GM21360 (cell line): ENCODE results near the gene TUBGCP4.
"Not testable (repeated sequence)": the region's sequence is repeated elsewhere in the genome, so short reads cannot be mapped to it uniquely, and the experiment has no call there.

Source experiments
- ATAC-seq: cut with Tn5 transposase; IDR thresholded peaks from one replicate; pipeline ENCODE4 v1.9.1; 2021; ENCODE audit warnings: mild to moderate bottlenecking, moderate library complexity; ENCODE audit not compliant: unreplicated experiment

TUBGCP4 gene, protein sequence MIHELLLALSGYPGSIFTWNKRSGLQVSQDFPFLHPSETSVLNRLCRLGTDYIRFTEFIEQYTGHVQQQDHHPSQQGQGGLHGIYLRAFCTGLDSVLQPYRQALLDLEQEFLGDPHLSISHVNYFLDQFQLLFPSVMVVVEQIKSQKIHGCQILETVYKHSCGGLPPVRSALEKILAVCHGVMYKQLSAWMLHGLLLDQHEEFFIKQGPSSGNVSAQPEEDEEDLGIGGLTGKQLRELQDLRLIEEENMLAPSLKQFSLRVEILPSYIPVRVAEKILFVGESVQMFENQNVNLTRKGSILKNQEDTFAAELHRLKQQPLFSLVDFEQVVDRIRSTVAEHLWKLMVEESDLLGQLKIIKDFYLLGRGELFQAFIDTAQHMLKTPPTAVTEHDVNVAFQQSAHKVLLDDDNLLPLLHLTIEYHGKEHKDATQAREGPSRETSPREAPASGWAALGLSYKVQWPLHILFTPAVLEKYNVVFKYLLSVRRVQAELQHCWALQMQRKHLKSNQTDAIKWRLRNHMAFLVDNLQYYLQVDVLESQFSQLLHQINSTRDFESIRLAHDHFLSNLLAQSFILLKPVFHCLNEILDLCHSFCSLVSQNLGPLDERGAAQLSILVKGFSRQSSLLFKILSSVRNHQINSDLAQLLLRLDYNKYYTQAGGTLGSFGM

DNA sequence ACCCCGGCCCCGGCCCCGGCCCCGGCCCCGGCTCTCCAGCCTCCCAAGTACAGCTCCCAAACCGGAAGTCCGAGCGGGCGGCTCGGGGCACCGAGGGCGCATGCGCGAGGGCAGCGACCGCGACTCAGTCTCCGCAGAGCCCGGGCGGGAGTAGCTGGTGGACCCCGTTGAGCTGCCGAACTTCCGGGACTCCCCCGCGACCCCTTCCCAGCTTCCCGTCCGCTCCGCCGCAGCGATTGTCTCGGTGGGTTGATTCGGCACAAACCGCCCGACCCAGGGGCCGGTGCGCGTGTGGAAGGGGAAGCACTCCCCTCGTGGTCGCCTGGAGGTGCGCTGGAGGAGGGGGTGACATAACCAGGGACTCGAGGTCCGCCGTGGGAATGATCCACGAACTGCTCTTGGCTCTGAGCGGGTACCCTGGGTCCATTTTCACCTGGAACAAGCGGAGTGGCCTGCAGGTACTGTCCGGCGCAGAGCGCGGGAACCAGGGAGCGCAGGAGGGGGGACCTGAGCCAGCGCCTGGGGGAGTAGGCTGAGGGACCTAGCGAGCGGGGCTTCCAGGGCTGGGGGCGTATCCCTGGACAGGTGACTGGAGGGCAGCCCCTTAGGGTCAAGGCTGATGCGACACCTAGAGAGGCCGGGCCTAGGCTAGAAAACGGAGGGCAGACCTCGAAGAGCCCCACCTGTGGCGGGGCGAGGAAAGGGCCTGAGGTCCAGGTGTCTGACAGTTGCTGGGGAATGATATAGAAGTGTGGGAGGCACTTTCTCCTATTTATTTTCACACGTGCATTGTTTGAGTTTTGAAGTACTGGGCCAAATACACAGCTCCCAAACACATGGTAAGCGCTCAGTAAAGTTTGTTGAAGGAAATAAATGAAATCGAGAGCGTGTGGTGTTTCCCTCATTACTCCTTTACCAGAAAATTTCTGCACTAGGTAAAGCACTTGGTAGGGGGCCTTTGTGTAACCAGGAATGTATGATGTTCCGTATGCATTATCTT is at the start of gene TUBGCP4, which contains the start of gene ZSCAN29:
TUBGCP4 (plus strand) TSS at position 127 of the 1,000 bp plus-strand sequence; CDS start at position 381, 254 bp downstream.
ZSCAN29 (minus strand) TSS at position 69 of the 1,000 bp plus-strand sequence. CDS start 1,130 bp downstream, outside the sequence.
- ATAC-seq: peak; percentile 74

DNA sequence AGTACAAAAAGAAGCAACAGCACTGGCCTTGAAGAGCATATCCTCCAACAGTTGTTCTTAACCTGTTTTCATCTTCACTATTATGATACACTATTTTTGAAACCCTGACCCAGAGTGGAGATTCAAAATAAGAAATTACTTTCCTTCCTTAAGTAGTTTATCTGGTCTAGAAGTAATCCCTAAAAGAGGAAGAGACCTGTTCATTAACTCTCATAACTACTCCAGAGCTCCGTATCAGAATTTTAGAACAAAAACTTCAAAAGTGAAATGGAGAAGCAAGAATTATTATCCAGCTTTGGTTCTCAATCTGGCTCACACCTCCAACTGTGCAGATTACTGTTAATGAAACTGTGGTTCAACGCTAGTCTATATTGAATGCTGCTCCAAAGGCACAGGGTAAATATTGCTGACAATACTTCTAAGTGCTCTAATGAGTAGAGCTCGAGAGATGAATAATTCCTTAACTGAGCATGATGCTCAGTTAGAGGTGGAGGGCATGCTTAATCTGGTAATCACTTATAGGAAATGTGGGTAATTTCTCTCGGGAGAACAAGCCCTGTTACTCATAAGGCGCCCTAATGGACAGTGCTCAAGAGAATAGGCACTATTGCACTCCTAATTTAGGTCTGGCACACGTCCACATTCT is 45.7 kb upstream of the TUBGCP4 start:
- ATAC-seq: no peak

DNA sequence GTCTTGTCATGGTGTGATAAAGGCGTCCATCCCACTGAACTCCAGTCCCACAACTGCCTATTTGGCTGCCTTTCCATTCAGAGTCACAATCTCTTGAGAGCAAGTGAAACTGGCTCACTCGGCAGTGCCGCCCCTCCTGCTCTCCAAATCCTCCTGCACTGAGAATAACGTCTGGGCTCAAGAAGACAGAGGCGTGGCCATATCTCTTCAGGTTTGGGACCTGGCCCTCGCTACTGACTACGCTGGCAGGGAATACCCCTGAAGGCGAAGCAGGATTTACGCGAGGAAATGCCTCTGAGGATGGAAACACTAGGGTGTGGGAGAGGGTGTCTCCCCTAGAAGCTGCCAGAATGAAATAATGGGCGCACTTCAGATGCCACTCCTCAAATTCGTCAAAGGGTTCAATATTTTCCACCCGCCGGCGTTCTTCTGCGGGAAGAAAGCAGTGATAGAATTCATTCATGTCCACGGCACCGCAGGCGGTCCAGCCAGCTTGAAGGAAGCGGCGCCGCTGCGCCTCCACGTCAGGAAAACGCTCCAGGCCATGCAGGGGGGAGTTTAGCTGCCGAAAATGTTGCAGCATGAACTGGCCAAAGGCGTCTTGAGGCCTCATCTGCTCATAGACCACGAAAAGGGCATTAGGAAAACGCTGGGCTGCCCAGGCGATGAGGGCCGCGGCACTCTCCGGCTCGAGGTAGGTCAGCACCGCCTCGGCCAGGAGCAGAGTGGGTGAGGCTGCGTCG is 41.5 kb upstream of the TUBGCP4 start:
- ATAC-seq: no peak

DNA sequence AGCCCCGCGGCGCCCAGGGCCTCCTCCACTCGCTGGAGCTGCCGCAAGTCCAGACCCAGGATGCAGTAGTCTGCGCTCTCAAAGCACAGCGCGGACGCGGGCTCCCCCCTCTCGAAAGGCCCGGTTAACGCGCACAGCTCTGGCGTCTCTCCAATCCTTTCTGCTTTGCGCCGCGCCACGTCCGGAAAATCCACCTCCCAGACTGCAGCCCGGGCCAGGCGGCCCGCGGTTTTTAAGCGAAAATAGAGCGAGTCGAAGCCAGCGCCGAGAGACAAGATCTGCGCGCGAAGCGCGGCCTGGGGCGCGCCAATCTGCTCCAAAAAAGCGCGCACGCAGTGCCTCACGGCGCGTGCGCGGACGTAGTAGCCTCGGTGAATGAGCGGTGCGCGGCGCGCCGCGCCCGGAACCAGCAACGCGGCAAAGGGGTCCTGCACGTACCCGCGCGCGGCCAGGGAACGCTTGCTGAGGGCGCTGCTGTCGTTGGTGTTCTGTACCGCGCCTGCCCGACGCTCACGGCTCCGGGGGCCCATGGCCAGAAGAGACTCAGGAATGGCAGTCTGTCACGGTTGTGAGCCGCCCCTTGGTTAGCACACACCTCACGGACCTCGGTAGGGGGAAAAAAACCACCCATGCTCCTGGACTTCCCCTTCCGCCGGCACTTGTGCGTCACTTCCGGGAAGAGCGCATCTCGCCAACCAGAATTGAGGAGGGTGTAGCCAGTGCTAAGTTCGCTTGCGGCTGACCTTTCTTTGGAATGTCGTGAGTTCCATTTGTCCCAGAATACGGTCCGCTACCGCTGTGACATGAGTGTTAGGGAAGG is 40.7 kb upstream of the TUBGCP4 start, which contains the start of gene LCMT2:
LCMT2 (minus strand) TSS at position 614 of the 820 bp plus-strand sequence; CDS start at position 530, 84 bp downstream.
- ATAC-seq: peak; percentile 82

DNA sequence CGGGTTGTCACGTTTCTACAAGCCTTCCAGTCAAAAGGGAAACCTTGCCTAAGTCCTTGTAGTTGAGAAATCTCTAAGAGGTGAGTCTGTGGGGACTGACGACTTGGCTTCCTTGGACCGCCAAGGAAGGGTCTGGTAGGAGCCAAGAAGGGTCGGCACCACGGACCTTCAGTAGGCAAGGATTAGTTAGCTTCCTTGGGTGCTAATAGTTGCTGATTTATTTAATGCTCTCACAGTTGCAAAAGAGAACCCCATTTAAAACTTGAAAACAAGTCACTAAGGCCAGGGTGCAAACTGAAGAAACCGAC is 40.2 kb upstream of the TUBGCP4 start:
- ATAC-seq: peak; percentile 16

DNA sequence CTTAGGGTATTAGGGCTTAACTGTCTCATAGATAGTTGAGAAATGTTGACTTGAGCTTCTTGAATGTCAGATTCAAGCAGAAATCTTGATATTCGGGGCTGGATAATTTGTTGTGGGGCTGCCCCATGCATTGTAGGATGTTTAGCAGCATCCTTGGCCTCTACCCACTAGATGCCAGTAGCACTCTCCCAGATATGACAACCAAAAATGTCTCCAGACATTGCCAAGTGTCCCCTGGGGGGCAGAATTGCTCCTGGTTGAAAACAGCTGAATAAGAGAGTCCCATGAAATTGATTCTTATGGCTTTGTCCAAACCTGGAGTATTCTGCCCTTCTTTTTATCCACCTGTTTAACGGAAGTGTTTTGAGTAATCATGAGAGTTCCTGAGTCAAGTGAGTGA is 24.6 kb upstream of the TUBGCP4 start:
- no peak for ATAC-seq

DNA sequence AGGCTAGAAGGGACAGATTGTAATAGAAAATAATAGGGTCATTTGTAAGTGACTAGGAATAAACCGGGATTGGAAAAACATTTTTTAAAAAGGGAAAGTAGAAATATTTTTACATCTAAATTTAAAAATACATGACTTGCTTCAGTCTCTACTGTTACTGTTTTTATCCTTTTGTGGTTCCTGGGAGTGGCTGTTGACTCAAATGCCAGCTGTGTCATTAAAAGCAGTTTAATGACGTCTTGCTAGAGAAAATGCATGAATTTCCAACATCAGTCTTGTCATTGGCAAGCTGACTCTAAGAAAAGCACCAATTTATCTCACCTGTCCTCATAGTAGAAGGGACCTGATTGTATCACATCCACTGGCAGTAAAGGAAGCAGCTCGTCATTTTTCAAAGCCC is 23.8 kb upstream of the TUBGCP4 start:
- ATAC-seq: no peak

DNA sequence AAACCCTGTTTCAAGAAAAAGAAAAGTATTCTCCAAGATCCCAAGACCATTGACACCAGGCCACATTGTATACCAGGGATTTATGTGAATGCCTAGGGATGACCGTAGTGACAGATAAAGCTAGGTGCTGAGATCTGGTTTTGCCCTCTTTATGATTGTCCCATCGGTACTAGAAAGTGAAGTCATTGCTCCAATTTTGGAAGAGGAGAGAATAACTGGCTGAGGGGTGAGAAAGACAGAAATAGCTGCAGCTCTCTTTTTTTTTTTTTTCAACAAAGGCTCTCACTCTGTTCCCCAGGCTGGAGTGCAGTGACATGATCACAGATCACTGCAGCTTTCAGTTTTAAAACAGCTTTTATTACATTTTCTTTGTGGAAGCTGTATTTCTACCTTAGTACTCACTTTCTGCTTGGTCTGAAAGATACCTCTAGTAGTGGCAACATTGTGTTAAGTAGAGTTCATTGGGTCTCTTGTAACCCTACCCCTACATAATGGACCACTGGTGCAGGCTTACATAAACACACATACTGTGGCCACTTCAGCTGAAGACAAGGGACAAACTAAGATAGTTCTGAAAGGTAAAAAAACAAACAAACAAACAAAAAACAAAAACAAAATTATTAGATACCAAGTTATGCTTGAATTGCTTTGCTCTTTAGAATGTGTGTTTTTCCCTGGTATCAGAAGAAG is 18.1 kb upstream of the TUBGCP4 start:
- ATAC-seq: no peak

DNA sequence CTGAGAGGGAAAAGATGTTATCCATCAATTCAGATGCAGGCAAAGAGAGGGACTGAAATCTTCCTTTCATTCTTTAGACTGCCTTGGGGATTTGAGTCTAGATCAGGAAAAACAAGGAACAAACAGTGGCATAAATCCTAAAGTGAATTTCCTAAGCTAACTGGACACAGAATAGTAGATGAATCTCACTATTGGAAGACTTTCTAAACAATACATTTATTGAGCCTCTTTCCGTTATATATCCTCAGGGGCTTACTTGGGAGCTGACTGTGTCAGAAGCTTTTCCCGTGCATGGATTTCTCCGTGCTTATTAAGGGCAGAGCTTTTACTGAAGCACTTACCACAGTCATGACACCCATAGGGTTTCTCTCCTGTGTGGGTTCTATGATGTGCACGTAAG is 10.1 kb upstream of the TUBGCP4 start:
- no peak for ATAC-seq

DNA sequence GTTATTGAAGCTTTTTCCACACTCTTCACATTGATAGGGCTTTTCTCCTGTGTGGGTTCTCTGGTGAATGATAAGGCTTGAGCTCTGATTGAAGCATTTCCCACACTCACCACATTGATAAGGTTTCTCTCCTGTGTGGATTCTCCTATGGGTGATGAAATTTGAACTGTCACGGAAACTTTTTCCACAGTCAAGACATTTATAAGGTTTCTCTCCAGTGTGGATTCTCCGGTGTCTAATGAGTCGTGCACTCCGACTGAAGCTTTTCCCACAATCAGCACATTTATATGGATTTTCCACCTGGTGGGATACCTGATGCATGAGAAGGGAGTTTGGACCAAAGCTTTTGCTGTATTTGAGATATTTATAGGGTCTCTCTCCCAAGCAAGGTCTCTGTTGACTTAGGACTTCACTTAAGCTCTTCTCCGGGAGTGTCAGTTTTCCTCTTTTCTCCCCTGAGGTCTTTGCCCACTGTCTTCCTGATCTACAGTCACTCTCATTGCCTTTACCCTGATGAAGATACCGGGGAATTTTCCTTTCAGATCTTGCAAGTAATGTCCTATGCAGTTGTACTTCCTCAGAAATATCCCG is 9.5 kb upstream of the TUBGCP4 start:
- no peak for ATAC-seq

DNA sequence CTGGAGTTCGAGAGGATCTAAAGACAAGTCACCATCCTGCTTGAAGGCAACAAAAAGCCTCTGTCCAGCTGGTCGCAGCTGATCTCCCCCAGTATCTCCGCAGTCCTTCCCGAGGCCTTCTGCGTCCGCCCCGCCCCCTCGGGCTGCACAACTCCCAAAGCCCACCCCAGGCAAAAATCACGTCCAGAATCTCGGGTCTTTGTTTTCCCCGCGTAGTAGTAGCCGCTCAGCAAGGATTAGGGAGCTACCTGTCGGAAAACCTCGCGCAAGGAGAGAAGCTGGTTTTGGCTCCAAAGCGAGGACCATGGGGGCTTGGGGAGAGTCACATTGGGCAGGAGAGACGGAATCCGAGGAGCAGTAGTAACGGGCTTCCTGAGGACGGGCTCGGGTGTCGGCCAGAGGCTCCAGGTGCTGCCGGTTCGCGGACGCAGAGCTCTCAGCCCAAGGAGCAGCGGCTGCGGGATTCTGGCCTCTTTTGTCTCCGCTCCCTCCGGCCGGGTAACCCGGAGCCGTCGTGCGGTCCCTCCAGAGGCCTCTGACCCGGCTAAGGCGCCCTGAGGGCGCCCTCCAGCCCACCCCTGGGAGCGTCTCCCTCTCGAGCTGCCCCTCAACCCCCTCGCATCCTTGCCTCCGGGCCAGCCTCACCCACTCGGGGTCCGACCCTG is 459 bp upstream of the TUBGCP4 start:
- ATAC-seq: peak; percentile 18

DNA sequence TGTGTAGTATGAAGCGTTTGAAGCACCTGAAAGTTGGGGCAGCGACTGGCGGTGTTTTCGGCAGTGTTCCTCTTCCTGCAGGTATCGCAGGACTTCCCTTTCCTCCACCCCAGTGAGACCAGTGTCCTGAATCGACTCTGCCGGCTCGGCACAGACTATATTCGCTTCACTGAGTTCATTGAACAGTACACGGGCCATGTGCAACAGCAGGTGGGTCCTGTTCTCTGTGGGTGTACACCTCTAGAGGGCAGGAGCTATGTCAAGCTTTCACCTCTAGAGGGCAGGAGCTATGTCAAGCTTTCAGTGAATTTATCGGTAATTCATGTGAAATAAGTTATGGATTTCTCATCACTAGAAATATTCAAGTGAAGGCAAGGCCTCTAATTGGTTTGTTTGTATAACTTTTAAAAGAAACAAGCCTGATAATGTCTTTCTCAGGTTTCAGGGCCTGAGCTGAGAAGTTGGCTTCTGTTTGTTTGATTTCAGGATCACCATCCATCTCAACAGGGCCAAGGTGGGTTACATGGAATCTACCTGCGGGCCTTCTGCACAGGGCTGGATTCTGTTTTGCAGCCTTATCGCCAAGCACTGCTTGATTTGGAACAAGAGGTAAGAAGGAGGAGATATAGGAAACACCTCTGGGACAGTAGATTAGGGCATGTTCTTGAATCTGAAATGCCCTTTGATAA is 5.3 kb downstream of the TUBGCP4 start:
- no peak for ATAC-seq

DNA sequence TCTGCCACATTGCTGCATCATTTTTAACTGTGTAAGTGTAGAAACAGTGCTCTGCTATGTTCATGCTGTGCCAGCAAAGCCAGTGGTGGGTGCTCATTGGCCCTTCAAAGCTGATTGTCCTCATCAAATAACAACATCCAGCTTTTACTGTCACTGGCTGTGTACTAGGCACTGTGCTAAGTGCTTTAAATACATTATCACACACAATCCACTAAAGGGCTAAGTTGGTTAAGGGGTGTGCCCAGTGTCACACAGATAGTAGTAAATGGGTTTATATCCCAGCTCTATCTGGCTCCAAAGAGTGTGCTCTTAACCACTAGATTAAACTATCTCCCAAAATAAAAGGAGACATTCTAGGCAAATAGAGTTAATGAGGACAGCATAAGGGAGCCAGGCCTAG is 7.7 kb downstream of the TUBGCP4 start:
- ATAC-seq: no peak

DNA sequence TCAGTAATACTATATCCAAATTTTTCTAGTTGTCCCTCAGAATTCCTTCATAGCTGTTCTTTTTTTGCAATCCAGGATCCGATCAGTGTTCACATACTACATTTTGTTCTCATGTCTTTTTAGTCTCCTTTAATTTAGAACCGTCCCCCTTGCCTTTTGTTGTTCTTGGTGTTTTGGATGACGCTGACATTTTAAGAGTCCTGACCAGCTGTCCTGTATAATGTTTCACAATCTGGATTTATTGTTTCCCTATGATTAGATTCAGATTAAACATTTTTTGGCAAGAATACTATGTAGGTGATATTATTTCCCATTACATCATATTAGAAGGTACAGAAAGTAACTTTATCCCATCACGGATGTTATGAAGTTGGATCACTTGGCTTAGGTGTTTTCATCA is 11.4 kb downstream of the TUBGCP4 start:
- ATAC-seq: no peak

DNA sequence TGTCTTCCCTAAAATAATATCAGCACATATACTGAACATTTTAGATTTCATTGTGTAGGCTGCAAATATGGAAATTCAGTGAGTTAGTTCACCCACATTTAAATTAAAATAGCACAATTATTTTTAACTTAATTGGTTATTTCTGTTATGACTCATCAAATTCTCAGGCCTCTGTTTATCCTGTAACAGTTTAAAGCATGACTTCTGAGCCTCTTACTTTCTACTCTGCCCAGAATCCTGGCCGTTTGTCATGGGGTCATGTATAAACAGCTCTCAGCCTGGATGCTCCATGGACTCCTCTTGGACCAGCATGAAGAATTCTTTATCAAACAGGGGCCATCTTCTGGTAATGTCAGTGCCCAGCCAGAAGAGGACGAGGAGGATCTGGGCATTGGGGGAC is 12.2 kb downstream of the TUBGCP4 start:
- no peak for ATAC-seq

DNA sequence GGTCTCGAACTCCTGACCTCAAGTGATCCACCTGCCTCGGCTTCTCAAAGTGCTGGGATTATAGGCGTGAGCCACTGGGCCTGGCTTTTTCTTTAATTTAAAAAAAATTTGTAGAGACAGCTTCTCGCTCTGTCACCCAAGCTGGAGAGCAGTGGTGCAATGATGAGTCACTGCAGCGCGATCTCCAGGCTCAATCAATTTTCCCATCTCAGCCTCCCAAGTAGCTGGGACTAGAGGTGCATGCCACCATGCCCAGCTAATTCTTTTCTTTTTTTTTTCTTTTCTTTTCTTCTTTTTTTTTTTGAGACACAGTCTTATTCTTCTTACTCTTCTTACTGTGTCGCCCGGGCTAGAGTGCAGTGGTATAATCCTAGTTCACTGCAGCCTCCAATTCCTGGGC is 19.8 kb downstream of the TUBGCP4 start:
- ATAC-seq: no peak

DNA sequence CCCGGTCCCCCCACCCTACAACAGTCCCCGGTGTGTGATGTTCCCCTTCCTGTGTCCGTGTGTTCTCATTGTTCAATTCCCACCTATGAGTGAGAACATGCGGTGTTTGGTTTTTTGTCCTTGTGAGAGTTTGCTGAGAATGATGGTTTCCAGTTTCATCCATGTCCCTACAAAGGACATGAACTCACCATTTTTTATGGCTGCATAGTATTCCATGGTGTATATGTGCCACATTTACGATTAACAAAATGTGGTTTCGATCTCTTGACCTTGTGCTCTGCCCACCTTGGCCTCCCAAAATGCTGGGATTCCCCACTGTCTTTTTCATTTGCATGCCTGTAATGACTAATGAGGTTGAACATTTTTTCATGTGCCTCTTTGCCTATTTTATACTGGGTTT is 22.7 kb downstream of the TUBGCP4 start:
- not testable (repeated sequence) for ATAC-seq
